ENCODE measurements around the gene NOS2. TPM values are rescaled to one million over a fixed set of nuclear protein-coding genes. Genes with fewer than 3 reads are reported as not detected.
"Not testable (repeated sequence)": the region's sequence is repeated elsewhere in the genome, so short reads cannot be mapped to it uniquely, and the experiment has no call there.

Gene NOS2
- total RNA-seq = 1 to 10 TPM in 1 of 2 donors, under 1 TPM in 1; 0.87 to 1.4 TPM
- 0.53 TPM for polyA plus RNA-seq (ENCODE audit: insufficient read depth, low read depth, low replicate concordance)
- long read RNA-seq, donor 1 = 0 reads
- long read RNA-seq, donor 2 = 0 reads

GRCh38 chr17:27800522-27800921 is at the start of gene NOS2:
TSS of gene NOS2 (minus strand) at chr17:27800529. CDS start at chr17:27798809, 1,720 bp downstream.
- intact Hi-C loops (cut with DNase I; ENCODE audit: low total_unique reads) = no loop called here
- Histone ChIP-seq H3K4me3 (no peak within 1 kb of the TSS), H3K36me3 (ENCODE audit: low read depth, missing control alignments) (no peaks in the 10 kb centered on the region), H3K27me3 (no peaks in the 10 kb centered on the region), H3K4me1 (no peaks in the 10 kb centered on the region), H3K9me3 (no peaks in the 10 kb centered on the region), H3K27ac (no peak within 1 kb of the TSS)
- TF ChIP-seq POLR2A (IDR thresholded peaks at IDR 0.05) (no peak), CTCF (IDR thresholded peaks at IDR 0.05) (no peak)
- DNase-seq = no peak
- 73 to 89% methylated on average over 1 of the region's 1 CpG for WGBS, 2 donors

- intact Hi-C loops (cut with DNase I; ENCODE audit: low total_unique reads) = no loop called here
- no peaks in the 10 kb centered on the region for H3K27me3 ChIP-seq
- WGBS, 2 donors = 82 to 84% methylated on average over 7 to 9 of the region's 9 CpGs
- no peak for DNase-seq
- TF ChIP-seq POLR2A (IDR thresholded peaks at IDR 0.05) (no peak), CTCF (IDR thresholded peaks at IDR 0.05) (no peak)
- no peaks in the 10 kb centered on the region for H3K4me1 ChIP-seq
- H3K4me3 ChIP-seq = no peak overlapping the region
- H3K27ac ChIP-seq = no peak overlapping the region
- no peaks in the 10 kb centered on the region for H3K36me3 ChIP-seq (ENCODE audit: low read depth, missing control alignments)
- no peaks in the 10 kb centered on the region for H3K9me3 ChIP-seq
Observed at GRCh38 chr17:27849474-27850185, 49.3 kb upstream of the NOS2 start.

GRCh38 chr17:27848931-27849330 is 48.6 kb upstream of the NOS2 start:
- no peaks in the 10 kb centered on the region for H3K36me3 ChIP-seq (ENCODE audit: low read depth, missing control alignments)
- intact Hi-C loops (cut with DNase I; ENCODE audit: low total_unique reads) = no loop called here
- H3K27me3 ChIP-seq = no peaks in the 10 kb centered on the region
- H3K9me3 ChIP-seq = no peaks in the 10 kb centered on the region
- no peak overlapping the region for H3K27ac ChIP-seq
- DNase-seq = no peak
- no peak overlapping the region for H3K4me3 ChIP-seq
- no peaks in the 10 kb centered on the region for H3K4me1 ChIP-seq
- no peak for TF ChIP-seq CTCF (IDR thresholded peaks at IDR 0.05)
- no peak for TF ChIP-seq POLR2A (IDR thresholded peaks at IDR 0.05)
- 80 to 93% methylated on average over 3 of the region's 3 CpGs for WGBS, 2 donors

- H3K4me1 ChIP-seq; H3K27me3 ChIP-seq; H3K36me3 ChIP-seq (ENCODE audit: low read depth, missing control alignments); H3K27ac ChIP-seq; intact Hi-C loops (cut with DNase I; ENCODE audit: low total_unique reads); H3K9me3 ChIP-seq: not testable (repeated sequence)
- DNase-seq = peak; percentile 75
- WGBS, 2 donors = 60 to 84% methylated on average over 11 of the region's 11 CpGs
- peak overlapping the region; percentile 22 to 32 for H3K4me3 ChIP-seq
Observed at GRCh38 chr17:27846808-27847307, 46.5 kb upstream of the NOS2 start.

GRCh38 chr17:27846042-27846655 is 45.8 kb upstream of the NOS2 start:
- 70 to 72% methylated on average over 23 of the region's 23 CpGs for WGBS, 2 donors
- TF ChIP-seq POLR2A (IDR thresholded peaks at IDR 0.05) = no peak
- TF ChIP-seq CTCF (IDR thresholded peaks at IDR 0.05) = no peak
- Histone ChIP-seq H3K4me3 (peak overlapping the region; percentile 22 to 32), H3K4me1 (no peaks in the 10 kb centered on the region), H3K27ac (no peak overlapping the region), H3K9me3 (no peaks in the 10 kb centered on the region), H3K36me3 (ENCODE audit: low read depth, missing control alignments) (no peaks in the 10 kb centered on the region), H3K27me3 (no peaks in the 10 kb centered on the region)
- DNase-seq = peak; percentile 25
- intact Hi-C loops (cut with DNase I; ENCODE audit: low total_unique reads) = no loop called here
